ENCODE data around the gene ZNF14. TPM values are rescaled to one million over a fixed set of nuclear protein-coding genes. Genes with fewer than 3 reads are reported as not detected.
"Not testable (repeated sequence)": the region's sequence is repeated elsewhere in the genome, so short reads cannot be mapped to it uniquely, and the experiment has no call there.

The ZNF14 gene
- 9.2 and 12.1 TPM in 2 replicates for total RNA-seq (2014; rRNA removed; shearing (Covaris generic); ENCODE audit: low replicate concordance)

DNA sequence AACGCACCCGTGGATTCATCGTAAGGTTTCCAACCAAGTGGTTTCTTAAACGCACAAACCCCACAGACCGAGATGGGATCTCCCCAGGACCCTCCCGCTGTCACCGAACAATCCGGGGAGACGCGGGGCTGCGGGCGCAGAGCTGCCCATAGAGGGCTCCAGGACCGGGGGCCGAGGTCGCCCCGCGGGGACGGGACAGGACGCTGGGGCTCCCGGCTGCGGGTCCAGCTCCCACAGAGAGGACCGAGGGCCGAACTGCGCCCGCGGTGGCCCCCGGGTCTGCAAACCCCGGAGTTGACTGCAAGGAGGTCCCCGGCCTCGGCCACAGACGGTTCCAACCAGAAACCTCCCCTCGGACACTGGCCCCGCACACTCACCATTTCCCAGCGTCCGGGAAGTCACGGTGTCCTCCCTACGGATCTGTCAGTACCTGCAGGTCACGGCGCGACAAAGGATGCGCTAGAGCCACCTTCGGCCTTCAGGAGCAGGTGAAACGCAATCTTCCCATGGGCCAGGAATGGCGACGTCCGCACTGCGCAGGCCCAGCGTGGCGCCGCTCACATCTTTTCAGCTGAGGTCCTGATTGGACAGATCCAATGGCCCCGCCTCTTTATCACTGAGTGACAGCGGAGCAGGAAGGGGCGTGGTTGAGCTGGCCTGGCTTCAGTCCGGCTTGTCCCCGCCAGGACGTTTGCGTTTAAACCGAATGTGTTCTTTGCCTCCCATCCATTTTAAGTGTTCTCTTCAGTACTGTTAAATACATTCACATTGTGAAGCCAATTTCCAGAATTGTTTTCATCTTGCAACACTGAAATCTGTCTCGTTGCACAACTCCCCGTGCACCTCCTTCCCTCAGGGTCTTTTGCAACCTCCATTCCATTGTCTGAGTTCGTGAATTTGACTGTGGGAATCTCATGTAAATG, at the start of gene ZNF14:
TSS of gene ZNF14 (minus strand) at position 534 of the 923 bp plus-strand sequence. CDS start at position 380, 154 bp downstream.
- peaks cover 24% of the 10 kb centered on the region for H3K9me3 ChIP-seq (ENCODE audit: low read length)
- H3K9me2 ChIP-seq (replicated peaks; ENCODE audit: insufficient read depth, low read length), result no peaks in the 10 kb centered on the region
- H3K27me3 ChIP-seq (ENCODE audit: low read length), result no peaks in the 10 kb centered on the region
- peak; percentile 98 for DNase-seq
- peak within 1 kb of the TSS; percentile 80 for H3K4me3 ChIP-seq (ENCODE audit: low read length)
- peaks cover 28% of the 10 kb centered on the region for H3K36me3 ChIP-seq (ENCODE audit: insufficient read depth, low read length)
- H3K9ac ChIP-seq (ENCODE audit: low read length), result peak within 1 kb of the TSS; percentile 85
- H3K27ac ChIP-seq (ENCODE audit: low read length), result no peak within 1 kb of the TSS
- peaks cover 8% of the 10 kb centered on the region for H3K4me1 ChIP-seq (ENCODE audit: low read length)
- peak within 1 kb of the TSS; percentile 95 for H2AFZ ChIP-seq (ENCODE audit: low read length)
- H4K20me1 ChIP-seq (ENCODE audit: insufficient read depth, low read depth, low read length), result no peaks in the 10 kb centered on the region
- H3K4me2 ChIP-seq (ENCODE audit: low read depth, low read length, poor library complexity, severe bottlenecking), result peak within 1 kb of the TSS; percentile 83
- H3K79me2 ChIP-seq (ENCODE audit: low read length), result peaks cover 43% of the 10 kb centered on the region

GRCh38 chr19:19781791-19782190, 48.9 kb upstream of the ZNF14 start:
- Histone ChIP-seq H3K79me2 (ENCODE audit: low read length) (peaks cover 82% of the 10 kb centered on the region), H3K36me3 (ENCODE audit: insufficient read depth, low read length) (peaks cover 62% of the 10 kb centered on the region)
- H3K9me2 ChIP-seq (replicated peaks; ENCODE audit: insufficient read depth, low read length); H3K4me3 ChIP-seq (ENCODE audit: low read length); H3K9ac ChIP-seq (ENCODE audit: low read length); H3K27me3 ChIP-seq (ENCODE audit: low read length); H3K27ac ChIP-seq (ENCODE audit: low read length); H2AFZ ChIP-seq (ENCODE audit: low read length); H3K4me1 ChIP-seq (ENCODE audit: low read length); H4K20me1 ChIP-seq (ENCODE audit: insufficient read depth, low read depth, low read length); DNase-seq; H3K4me2 ChIP-seq (ENCODE audit: low read depth, low read length, poor library complexity, severe bottlenecking); H3K9me3 ChIP-seq (ENCODE audit: low read length): not testable (repeated sequence)

- peaks cover 5% of the 10 kb centered on the region for H3K9me3 ChIP-seq (ENCODE audit: low read length)
- H3K9ac ChIP-seq (ENCODE audit: low read length), result no peak overlapping the region
- H3K79me2 ChIP-seq (ENCODE audit: low read length), result peaks cover 63% of the 10 kb centered on the region
- H3K4me3 ChIP-seq (ENCODE audit: low read length), result no peak overlapping the region
- DNase-seq, result no peak
- H3K4me2 ChIP-seq (ENCODE audit: low read depth, low read length, poor library complexity, severe bottlenecking), result no peak overlapping the region
- H2AFZ ChIP-seq (ENCODE audit: low read length), result no peak overlapping the region
- peaks cover 44% of the 10 kb centered on the region for H3K36me3 ChIP-seq (ENCODE audit: insufficient read depth, low read length)
- peaks cover 23% of the 10 kb centered on the region for H3K4me1 ChIP-seq (ENCODE audit: low read length)
- no peaks in the 10 kb centered on the region for H3K27me3 ChIP-seq (ENCODE audit: low read length)
- H3K27ac ChIP-seq (ENCODE audit: low read length), result no peak overlapping the region
- no peaks in the 10 kb centered on the region for H4K20me1 ChIP-seq (ENCODE audit: insufficient read depth, low read depth, low read length)
- H3K9me2 ChIP-seq (replicated peaks; ENCODE audit: insufficient read depth, low read length), result no peaks in the 10 kb centered on the region
These were observed 45.8 kb upstream of the ZNF14 start for GRCh38 chr19:19778666-19779065.

DNA sequence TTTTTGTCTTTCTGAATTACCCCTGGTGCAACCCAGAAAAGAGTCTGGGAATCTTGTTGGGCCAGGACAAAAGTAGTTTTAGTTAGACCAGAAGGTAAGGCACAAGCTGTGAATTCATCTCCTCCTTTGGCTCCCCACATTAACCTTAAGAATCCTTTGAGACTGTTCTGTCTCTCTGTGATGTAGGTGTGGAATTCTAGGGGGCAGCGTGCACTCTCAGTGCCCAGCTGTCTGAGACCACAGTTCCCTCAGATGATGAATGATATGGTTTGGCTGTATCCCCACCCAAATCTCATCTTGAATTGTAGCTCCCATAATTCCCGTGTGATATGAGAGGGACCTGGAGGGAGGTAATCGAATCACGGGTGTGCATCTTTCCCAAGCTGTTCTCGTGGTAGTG, 44.8 kb upstream of the ZNF14 start:
- peaks cover 23% of the 10 kb centered on the region for H3K4me1 ChIP-seq (ENCODE audit: low read length)
- H4K20me1 ChIP-seq (ENCODE audit: insufficient read depth, low read depth, low read length), result no peaks in the 10 kb centered on the region
- no peak overlapping the region for H3K27ac ChIP-seq (ENCODE audit: low read length)
- peaks cover 56% of the 10 kb centered on the region for H3K79me2 ChIP-seq (ENCODE audit: low read length)
- H2AFZ ChIP-seq (ENCODE audit: low read length), result no peak overlapping the region
- H3K9me2 ChIP-seq (replicated peaks; ENCODE audit: insufficient read depth, low read length), result no peaks in the 10 kb centered on the region
- H3K9me3 ChIP-seq (ENCODE audit: low read length), result peaks cover 5% of the 10 kb centered on the region
- H3K4me2 ChIP-seq (ENCODE audit: low read depth, low read length, poor library complexity, severe bottlenecking), result peak overlapping the region; percentile 82
- peak overlapping the region; percentile 90; the same call in 1 of the 2 replicates for H3K4me3 ChIP-seq (ENCODE audit: low read length)
- no peak for DNase-seq
- H3K27me3 ChIP-seq (ENCODE audit: low read length), result no peaks in the 10 kb centered on the region
- peak overlapping the region; percentile 84 for H3K9ac ChIP-seq (ENCODE audit: low read length)
- H3K36me3 ChIP-seq (ENCODE audit: insufficient read depth, low read length), result peaks cover 40% of the 10 kb centered on the region

DNA sequence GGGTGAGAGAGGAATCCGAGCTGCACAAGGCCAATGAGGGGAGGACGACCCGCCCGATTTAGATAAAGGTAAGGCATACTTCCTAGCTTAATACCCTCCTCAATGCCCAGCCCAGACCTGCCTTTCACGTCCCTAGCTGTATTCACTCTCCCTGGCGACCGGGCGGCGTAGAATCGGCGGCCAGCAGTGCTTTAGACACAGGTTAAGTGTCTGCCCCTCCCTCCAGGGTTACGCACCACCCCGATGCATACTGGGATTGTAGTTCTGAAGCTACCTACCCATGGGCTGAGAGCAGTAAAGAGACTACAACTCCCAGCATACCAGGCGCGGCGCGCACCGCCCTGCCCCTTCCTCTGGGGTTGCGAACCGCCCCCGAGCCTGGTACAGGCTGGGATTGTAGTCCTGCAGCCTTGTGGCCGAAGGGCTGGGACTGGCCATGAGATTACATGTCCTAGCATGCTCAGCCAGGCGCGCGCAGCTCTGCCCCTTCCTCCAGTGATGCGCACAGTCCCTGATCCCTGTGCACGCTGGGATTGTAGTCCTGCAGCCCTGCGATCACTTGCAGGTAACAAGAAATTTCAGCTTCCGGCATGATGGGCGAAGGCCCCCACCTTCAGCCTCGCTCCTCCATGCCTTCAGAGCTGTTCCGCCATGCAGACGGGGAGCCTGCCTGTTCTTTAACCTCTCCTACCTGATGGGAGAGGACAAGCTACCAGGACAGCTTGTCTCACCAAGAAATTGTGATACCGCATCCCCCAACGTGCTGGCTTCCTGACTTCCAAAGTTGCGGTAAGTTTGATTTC, 43.5 kb upstream of the ZNF14 start:
- Histone ChIP-seq H3K9me3 (ENCODE audit: low read length) (peaks cover 5% of the 10 kb centered on the region), H3K4me2 (ENCODE audit: low read depth, low read length, poor library complexity, severe bottlenecking) (peak overlapping the region; percentile 82), H3K9ac (ENCODE audit: low read length) (peak overlapping the region; percentile 84), H3K4me3 (ENCODE audit: low read length) (peak overlapping the region; percentile 90), H3K9me2 (replicated peaks; ENCODE audit: insufficient read depth, low read length) (no peaks in the 10 kb centered on the region), H4K20me1 (ENCODE audit: insufficient read depth, low read depth, low read length) (no peaks in the 10 kb centered on the region), H3K27me3 (ENCODE audit: low read length) (no peaks in the 10 kb centered on the region), H3K4me1 (ENCODE audit: low read length) (peaks cover 23% of the 10 kb centered on the region), H2AFZ (ENCODE audit: low read length) (peak overlapping the region; percentile 85), H3K36me3 (ENCODE audit: insufficient read depth, low read length) (peaks cover 29% of the 10 kb centered on the region), H3K27ac (ENCODE audit: low read length) (peak overlapping the region; percentile 13; the same call in 1 of the 2 replicates), H3K79me2 (ENCODE audit: low read length) (peaks cover 44% of the 10 kb centered on the region)
- DNase-seq, result peak; percentile 97

DNA sequence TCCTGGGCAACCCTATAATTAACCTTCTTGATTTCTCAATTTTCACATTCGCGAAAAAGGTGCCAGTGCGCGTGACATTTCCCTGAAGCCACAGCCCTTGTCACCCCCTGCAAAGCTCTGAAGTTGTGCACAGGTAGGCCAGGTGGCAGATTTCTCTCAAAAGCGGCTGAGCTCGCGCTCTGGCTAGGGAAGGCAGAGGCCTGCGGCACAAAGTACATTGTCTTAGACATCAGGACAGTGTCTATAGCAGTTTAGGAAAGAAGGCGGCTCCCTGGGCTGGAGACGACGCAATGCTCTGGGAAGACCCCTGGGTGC, 42.9 kb upstream of the ZNF14 start:
- peaks cover 38% of the 10 kb centered on the region for H3K79me2 ChIP-seq (ENCODE audit: low read length)
- H4K20me1 ChIP-seq (ENCODE audit: insufficient read depth, low read depth, low read length), result no peaks in the 10 kb centered on the region
- peak overlapping the region; percentile 90 for H3K4me3 ChIP-seq (ENCODE audit: low read length)
- no peaks in the 10 kb centered on the region for H3K9me2 ChIP-seq (replicated peaks; ENCODE audit: insufficient read depth, low read length)
- peak overlapping the region; percentile 84 for H3K9ac ChIP-seq (ENCODE audit: low read length)
- no peaks in the 10 kb centered on the region for H3K27me3 ChIP-seq (ENCODE audit: low read length)
- H3K9me3 ChIP-seq (ENCODE audit: low read length), result peaks cover 4% of the 10 kb centered on the region
- peak overlapping the region; percentile 82 for H3K4me2 ChIP-seq (ENCODE audit: low read depth, low read length, poor library complexity, severe bottlenecking)
- peak overlapping the region; percentile 25 for H2AFZ ChIP-seq (ENCODE audit: low read length)
- peaks cover 23% of the 10 kb centered on the region for H3K36me3 ChIP-seq (ENCODE audit: insufficient read depth, low read length)
- peaks cover 23% of the 10 kb centered on the region for H3K4me1 ChIP-seq (ENCODE audit: low read length)
- DNase-seq, result peak; percentile 52
- H3K27ac ChIP-seq (ENCODE audit: low read length), result no peak overlapping the region

GRCh38 chr19:19774354-19775033, 41.6 kb upstream of the ZNF14 start:
- no peaks in the 10 kb centered on the region for H4K20me1 ChIP-seq (ENCODE audit: insufficient read depth, low read depth, low read length)
- no peaks in the 10 kb centered on the region for H3K9me2 ChIP-seq (replicated peaks; ENCODE audit: insufficient read depth, low read length)
- H3K79me2 ChIP-seq (ENCODE audit: low read length), result peaks cover 28% of the 10 kb centered on the region
- DNase-seq, result peak; percentile 39
- no peak overlapping the region for H3K27ac ChIP-seq (ENCODE audit: low read length)
- H3K36me3 ChIP-seq (ENCODE audit: insufficient read depth, low read length), result peaks cover 15% of the 10 kb centered on the region
- H3K4me3 ChIP-seq (ENCODE audit: low read length), result no peak overlapping the region
- H3K4me1 ChIP-seq (ENCODE audit: low read length), result peaks cover 23% of the 10 kb centered on the region
- H3K9ac ChIP-seq (ENCODE audit: low read length), result no peak overlapping the region
- H3K27me3 ChIP-seq (ENCODE audit: low read length), result no peaks in the 10 kb centered on the region
- no peak overlapping the region for H3K4me2 ChIP-seq (ENCODE audit: low read depth, low read length, poor library complexity, severe bottlenecking)
- H2AFZ ChIP-seq (ENCODE audit: low read length), result no peak overlapping the region
- peaks cover 2% of the 10 kb centered on the region; the same call in 1 of the 2 replicates for H3K9me3 ChIP-seq (ENCODE audit: low read length)
